Activated naive CD4-positive, alpha-beta T cell (primary cell): ENCODE measurements around the gene TMEM63B.
"Not testable (repeated sequence)": the region's sequence is repeated elsewhere in the genome, so short reads cannot be mapped to it uniquely, and the experiment has no call there.

ENCODE experiments used
- DNase-seq, 4 experiments: peaks; one replicate each; lab custom pipeline; 2025; lab: John Stamatoyannopoulos, UW

TMEM63B gene

DNA sequence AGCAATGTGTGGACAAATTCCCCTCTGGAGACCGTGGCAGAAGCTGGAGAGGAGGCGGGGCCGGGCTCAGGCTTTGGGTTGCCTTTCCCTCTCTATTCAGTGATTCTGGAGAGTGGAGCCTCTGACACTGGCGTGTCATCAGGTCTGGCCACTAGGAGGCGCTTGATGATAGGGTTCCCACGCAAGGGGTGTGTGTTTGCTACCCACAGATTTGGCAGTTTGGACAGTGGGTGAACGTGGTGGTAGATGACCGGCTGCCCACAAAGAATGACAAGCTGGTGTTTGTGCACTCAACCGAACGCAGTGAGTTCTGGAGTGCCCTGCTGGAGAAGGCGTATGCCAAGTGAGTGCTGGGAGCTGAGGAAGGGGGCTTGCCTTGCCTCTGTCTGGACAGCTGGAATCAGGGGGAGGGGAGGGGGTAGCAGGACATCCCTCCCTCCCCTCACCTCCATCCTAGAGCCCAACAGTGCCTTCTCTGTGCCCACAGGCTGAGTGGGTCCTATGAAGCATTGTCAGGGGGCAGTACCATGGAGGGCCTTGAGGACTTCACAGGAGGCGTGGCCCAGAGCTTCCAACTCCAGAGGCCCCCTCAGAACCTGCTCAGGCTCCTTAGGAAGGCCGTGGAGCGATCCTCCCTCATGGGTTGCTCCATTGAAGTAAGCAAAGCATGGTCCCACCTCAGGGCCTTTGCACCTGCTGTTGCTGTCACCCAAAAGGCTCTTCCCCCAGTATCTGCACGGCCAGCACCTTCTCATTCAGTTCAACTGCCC is 45.6 kb downstream of the TMEM63B start:
- peak; percentile 47 to 69 (median 64) for DNase-seq

DNA sequence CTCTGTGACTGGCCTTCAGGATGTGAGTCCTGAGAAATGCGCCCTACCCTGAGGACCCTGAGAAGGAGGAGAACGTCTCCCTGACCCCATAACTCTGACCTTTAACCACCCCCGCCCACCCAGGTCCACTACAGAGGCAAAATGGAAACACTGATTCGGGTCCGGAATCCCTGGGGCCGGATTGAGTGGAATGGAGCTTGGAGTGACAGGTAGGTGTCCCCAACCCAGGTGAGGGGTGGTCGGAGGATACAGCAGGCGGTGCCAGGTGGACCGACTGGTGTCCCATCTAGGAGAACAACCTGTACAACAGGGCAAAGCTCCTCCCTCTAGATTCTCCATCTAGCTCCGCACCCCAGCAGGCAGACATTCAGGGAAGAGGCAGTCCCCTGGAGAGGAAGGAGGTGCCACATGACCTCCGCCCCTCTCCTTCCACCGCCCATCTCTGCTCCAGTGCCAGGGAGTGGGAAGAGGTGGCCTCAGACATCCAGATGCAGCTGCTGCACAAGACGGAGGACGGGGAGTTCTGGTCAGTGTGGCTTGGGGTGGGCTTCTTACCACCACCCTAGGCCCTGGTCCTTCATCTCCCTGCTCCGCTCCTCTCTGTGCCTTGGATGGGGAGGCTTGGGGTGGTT is 48.9 kb downstream of the TMEM63B start:
- DNase-seq = no peak

DNA sequence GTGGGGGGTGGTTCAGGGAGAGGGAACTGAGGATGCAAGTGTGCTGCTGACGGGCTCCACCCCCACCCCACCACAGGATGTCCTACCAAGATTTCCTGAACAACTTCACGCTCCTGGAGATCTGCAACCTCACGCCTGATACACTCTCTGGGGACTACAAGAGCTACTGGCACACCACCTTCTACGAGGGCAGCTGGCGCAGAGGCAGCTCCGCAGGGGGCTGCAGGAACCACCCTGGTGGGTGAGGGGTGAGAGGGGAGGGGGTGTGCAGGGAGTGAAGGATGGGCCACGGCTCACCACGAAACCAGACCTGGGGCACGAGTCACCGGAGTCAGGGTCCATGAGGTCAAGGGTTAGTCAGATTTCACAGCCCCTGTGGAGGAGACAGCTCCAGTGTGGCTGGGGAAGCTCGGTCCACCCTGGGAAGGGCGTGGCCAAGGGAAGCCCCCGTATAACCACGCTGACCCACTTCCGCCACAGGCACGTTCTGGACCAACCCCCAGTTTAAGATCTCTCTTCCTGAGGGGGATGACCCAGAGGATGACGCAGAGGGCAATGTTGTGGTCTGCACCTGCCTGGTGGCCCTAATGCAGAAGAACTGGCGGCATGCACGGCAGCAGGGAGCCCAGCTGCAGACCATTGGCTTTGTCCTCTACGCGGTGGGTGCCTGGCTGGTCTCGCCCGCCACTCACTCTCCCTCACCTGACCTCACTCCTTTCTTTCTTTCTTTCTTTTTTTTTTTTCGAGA is 49.6 kb downstream of the TMEM63B start:
- DNase-seq = no peak

DNA sequence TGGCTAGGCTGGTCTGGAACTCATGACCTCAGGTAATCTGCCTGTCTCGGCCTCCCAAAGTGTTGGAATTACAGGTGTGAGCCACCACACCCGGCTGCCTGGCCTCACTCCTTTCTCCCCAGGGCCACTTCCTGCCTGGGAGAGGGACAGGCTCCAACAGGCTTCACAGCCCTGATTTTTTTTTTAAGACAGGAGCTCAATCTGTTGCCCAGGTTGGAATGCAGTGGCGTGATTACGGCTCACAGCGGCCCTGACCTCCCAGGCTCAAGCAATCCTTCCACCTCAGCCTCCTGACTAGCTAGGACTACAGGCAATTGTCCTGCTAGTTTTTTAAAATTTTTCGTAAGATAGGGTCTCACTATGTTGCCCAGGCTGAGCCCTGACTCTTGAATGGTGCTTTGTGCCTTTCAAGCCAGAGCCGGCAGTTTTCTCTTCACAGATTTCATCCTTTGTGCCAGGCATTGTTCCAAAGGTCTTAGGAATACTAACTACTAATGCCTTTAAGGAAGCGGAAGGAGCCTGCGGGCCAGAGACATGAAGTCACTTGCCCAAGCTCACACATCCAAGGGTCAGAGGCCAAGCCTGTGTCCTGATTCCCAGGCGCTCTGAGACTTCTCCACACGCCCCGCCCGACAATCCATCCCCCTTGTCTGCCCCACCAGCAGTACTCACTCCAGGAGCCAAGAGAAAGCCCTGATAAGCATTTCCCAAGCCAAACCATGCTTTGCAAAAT is 50.5 kb downstream of the TMEM63B start:
- no peak for DNase-seq

DNA sequence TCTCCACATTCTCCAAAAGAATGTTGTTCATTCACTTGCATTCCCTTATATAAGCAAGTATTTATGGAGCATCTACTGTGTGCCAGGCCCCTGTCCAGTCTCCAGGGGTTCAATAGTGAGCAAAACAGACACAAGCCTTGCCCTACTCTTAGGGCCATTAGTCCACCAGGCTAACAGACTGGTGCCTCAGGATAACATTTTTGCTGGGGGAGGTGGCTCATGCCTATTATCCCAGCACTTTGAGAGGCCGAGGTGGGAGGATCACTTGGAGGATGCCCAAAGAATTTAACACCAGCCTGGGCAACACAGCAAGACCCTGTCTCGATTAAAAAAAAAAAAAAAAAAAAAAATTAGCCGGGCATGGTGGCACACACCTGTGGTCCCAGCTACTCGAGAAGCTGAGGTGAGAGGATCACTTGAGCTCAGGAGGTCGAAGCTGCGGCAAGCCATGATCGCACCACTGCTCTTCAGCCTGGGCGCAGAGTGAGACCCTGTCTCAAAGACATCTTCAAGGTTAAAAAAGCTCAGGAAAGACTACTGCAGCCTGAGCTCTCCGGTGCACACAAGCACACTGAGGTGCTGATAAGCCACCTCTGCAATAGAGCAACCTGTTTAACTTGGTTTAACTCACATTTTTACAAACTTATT is 51.2 kb downstream of the TMEM63B start:
- DNase-seq = no peak

DNA sequence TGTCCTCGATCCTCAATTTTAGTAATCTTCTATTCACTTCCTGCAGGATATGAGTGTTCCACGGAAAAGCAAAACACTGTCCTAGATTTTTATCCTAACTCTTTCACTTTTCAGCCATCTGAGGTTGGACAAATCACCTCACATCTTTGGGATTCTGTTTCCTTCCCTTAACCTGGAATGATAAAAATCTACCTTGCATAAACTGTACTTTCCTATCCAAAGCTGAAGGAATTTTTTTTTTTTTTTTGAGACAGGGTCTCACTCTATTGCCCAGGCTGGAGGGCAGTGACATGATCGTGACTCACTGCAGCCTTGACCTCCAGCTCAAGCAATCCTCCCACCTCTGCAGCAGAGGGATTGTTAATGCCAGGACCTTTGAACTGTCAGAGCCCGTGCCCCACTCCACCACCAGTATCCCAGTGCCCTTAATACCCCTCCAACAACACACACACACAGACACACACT is 51.8 kb downstream of the TMEM63B start:
- no peak for DNase-seq

DNA sequence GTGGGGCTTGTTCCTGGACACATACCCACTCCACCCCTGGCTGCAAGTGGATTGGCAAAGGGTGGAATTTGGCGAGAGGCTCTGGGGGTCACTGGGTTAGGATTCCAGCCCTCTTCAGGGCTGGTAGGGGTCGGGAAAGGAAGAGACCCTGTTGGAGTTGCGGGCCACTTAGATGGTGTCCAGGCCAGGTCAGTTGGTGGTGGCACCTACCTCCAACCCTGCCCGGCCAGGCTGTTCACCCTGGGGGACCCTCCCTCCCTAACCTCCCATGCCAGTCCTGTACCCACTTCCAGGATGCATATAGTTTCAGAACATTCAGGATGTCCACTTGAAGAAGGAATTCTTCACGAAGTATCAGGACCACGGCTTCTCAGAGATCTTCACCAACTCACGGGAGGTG is 52.3 kb downstream of the TMEM63B start:
- no peak for DNase-seq

DNA sequence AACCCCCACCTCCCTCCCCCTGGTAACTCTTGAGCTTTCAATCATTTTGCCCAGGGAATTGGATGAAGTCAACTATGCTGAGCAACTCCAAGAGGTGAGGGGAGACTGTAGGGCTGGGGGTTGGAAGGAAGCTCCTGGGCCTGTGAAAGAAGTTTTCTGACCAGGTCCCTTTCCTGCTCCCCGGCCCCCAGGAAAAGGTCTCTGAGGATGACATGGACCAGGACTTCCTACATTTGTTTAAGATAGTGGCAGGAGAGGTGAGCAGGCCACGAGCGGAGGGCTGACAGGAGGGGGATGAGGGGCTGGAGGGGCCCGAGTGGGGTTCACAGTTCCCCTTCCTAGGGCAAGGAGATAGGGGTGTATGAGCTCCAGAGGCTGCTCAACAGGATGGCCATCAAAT is 53.1 kb downstream of the TMEM63B start:
- DNase-seq = no peak

DNA sequence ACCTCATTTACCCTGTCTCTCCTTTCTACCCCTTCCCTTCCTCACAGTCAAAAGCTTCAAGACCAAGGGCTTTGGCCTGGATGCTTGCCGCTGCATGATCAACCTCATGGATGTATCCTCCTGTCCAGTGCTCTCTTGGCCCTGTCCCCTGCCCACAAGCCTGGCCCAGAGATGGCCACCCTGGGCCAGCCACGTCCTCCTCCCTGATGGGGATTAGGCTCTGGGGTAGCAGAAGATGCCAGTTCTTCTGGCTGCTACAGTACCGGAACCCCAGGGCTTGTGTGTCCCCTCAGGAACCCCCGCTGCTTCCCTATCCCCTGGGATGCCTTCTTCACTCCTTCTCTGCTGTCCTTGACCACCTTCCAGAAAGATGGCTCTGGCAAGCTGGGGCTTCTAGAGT is 53.5 kb downstream of the TMEM63B start:
- no peak for DNase-seq

DNA sequence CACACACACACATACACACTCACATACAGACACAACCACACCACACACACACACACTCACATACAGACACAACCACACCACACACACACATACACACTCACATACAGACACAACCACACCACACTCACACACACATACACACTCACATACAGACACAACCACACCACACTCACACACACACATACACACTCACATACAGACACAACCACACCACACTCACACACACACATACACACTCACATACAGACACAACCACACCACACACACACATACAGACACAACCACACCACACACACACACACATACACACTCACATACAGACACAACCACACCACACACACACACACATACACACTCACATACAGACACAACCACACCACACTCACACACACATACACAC is 54.4 kb downstream of the TMEM63B start:
- DNase-seq = not testable (repeated sequence)

DNA sequence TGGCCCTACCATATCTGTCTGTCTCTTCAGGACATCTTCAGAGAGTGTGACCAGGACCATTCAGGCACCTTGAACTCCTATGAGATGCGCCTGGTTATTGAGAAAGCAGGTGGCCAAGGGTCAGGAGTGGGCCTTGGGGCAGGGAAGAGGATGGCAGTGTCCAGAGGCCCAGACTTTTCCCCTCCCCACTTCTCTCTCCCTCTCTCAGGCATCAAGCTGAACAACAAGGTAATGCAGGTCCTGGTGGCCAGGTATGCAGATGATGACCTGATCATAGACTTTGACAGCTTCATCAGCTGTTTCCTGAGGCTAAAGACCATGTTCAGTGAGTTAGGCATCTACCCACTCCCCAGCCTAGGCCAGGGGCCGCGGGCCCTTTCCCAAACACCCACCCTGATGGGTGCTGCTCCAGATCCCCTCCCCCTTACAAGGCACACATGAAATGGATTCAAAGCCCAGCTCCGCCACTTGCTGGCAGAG is 55.6 kb downstream of the TMEM63B start:
- no peak for DNase-seq

DNA sequence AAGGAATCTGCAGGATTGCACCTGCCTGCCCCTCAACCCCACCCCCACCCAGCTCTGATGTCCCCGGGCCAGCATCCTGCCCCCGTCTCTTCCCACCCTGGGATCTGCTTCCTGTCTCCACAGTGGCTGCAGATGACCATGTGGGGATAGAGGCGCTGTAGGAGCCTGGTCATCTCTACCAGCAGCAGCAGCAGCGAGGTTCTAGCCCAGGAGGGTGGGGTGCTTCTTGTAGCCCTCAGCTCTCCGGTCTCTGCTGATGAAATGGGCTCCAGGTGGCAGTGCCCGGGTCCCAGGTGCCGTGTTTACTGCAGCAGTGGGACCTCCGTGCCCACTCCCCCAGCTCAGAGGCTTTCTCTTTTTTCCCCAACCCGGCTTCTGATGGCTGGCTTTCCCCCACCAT is 56.4 kb downstream of the TMEM63B start:
- no peak for DNase-seq

DNA sequence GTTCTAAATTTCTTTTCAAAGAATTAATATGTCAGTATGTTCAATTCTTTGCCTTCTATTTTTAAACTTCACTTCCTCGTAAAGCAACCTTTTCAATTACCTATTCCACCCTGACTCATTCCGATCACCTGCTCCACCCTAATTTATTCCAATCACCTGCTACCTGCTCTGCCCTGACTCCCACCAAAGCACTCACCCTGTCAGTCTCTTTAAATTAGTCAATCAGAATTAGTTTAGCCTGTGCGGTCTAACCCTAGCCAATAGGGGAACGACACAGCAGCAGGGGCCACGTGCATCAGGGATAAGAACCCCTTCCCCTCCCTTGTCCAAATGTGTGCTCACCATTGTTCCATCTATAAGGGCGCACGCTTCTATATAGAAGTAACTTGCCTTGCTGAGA is 58.0 kb downstream of the TMEM63B start:
- not testable (repeated sequence) for DNase-seq

DNA sequence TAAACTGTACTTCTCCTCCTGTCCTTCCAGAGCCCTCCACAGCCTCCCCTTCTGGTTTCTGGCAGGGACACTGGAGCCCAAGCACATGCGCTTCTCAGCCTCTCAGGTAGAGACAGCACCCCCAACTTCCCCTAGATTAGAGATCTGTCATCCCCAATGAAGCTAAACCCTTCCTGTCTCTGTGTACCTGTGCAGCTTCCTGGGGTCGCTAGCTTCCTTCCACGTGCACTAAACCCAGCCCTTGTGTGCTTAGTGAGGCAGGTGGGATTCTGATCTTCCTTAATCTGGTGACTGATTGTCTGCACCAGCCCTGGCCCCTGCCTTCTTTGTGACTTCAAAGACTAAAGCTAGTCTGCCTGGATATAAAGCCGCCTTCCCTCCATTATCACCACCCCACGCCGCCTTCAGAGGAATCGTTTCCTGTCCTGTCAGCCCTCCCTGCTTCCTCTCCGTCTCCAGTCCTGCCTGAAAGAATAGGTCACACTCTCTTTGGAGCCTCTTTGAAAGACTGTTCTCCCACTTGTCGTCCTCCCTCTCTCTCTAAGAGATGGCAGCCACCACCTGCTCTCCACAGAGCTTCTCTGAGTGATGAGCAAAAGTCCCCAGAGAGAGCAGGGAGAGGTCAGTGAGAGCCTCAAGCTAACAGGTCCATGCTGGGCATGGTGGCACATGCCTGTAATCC is 58.7 kb downstream of the TMEM63B start:
- no peak for DNase-seq

DNA sequence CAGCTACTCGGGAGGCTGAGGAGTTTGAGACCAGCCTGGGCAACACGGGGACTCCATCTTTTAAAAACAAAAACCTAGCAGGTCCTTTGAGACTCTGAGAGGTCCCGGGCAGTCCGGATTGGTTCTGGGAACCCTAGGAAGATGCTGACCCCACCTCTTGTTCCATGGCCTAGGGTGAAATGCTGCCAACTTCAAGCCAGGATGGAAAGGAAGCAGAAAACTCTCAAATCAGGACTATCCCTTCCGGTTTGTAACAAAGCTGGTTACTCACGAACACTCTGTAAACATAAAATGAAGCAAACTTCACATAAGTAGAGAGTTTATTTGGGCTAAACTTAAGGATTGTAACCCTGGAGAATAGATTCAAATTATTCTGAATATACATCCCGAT is 59.3 kb downstream of the TMEM63B start:
- no peak for DNase-seq

DNA sequence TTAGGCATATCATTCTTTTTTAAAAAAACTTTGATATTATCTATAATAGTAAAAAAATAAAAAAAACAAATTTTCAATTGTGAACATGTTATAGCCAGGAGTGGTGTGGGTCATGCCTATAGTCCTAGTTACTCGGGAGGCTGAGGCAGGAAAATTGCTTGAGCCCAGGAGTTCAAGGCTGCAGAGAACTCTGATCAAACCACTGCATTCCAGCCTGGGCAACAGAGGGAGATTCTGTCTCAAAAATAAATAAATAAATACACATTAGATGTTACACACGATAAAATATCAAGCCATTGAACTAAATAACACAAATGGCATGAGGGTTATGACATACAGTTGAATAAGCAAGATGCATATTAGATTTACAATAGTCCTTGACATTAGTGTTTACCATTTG is 61.5 kb downstream of the TMEM63B start:
- no peak for DNase-seq

DNA sequence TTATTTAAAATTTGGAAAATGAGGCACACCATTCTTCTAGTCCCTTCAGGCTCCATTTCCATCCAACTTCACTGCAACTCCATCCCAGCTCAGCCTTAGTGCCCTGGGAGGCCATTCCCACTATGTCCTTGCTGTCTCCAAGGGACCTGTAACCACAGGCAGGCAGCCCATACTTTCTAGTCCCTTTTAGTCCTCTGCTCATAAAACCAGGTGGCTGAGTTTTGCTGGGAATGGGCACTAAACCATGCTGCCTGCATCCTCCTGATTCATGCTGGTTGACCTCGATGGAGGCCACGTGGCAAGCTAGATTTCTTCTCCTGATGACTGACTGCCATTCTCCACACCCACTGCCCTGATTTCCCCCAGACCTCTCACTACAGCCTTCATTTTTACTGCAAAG is 61.9 kb downstream of the TMEM63B start:
- DNase-seq = no peak

DNA sequence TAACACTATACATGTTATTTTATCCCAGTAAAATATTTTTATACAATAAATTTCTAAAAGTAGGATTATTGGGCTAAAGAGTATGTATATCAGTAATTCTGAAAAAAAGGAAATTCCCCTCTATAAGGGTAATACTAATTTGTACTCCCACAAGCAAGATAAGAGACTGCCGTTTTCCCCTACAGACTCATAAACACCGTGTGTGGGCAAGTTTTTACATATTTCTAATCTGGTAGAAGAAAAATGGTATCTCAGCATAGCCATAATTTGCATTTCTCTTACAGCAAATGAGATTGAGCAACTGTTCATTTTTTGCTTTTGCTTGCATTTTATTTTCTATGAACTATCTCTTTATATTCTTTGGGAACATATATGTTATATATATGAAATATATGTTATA is 63.4 kb downstream of the TMEM63B start:
- DNase-seq = no peak

DNA sequence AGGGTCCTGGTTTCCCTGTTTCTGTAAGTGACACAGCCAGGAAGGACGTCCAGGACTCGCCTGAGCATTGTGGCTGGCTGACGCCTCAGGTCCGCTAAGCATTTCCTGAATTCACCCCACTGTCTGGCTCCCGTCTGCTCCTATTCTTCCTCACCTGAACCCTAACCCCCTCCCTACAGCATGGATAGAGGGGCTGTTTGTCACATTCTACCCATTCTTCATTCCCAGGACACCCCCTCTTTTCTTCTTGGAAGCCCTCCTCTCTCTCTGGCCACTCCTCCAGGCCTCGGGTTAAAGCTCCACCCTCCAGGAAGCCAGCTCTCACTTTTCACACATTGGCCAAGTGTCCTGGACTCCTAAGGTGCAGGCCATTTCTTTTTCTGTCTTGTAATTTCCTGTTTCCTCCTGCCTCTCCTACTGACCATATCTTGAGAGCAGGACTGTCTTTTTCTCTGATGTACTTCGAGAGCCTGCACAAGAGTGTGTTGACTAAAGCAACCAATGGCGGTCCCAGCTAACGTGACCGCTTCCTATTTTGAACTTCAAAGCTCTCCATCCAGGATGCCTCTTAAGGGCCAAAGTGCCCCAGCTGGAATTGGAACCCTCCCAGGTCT is 65.2 kb downstream of the TMEM63B start:
- DNase-seq = no peak

DNA sequence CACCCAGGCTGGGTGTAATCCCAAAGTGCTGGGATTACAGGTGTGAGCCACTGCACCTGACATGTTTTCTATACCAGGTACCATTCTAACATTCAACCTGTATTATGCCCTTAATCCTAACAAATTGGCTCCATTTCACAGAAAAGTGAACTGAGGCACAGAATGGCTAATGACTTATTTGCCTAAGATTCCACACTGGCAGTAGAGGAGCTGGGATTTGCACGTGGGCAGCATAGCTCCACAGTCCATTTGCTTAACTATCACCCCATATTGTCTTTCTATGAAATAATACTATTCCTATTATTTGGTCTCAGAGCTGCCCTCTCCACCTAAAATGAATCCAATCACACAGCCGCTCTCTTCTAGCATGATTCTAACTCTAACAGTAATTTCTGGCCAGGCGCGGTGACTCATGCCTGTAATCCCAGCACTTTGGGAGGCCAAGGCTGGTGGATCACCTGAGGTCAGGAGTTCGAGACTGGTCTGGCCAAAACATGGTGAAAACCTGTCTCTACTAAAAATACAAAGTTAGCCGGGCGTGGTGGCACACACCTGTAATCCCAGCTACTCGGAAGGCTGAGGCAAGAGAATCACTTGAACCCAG is 66.1 kb downstream of the TMEM63B start:
- no peak for DNase-seq
